Neural cell (in vitro differentiated cells): ENCODE measurements around the gene COL4A1.

Experiments used
- RAD21 ChIP-seq: fragments of 450-650 bp; conservative IDR thresholded peaks from 2 replicates; pipeline ENCODE4 v1.6.1; 2014; ENCODE audit warnings: antibody characterized with exemption, mild to moderate bottlenecking, moderate library complexity
- TAF1 ChIP-seq: IDR thresholded peaks from 2 replicates; pipeline ENCODE4 v1.6.1; 2012; ENCODE audit warnings: low read depth

DNA sequence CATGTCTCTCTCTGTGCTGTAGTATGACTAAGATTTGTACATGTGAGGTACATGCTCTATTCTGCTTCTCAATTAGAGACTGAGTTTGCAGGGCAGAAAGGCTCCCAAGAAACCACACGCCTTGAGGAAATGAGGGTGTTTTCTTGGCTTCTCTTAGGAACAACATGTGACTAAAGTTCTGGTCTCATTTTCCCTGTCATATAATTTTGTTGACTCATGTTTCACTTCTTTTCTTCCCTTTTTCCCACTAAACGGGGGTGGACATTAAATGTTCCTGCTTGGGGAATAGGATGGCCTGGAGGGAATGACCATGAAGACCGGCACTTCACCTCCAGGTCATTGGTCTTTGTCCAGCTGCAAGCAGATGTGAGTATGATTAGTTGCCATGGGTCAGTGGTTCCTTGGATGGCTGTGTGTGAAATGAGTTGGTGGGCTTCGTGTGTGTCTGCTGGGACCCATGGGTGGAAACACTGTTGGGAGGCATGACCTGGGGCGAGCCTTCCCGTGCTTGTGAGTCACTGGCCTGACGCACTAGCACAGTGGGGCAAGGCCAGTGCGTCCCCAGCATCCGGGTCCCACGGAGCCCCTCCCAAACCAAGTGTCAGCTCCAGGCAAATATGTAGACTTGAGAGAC, 56.6 kb downstream of the COL4A1 start:
- TF ChIP-seq TAF1 = no peak
- TF ChIP-seq RAD21 = no peak
